AG08396 (cell line): ENCODE results near the gene DHX38.
"Not testable (repeated sequence)": the region's sequence is repeated elsewhere in the genome, so short reads cannot be mapped to it uniquely, and the experiment has no call there.

Experiments used
- DNase-seq: peaks from one replicate; pipeline ENCODE4 v3.0.0; 2012; ENCODE audit warnings: low spot score, mixed read lengths

Gene DHX38

GRCh38 chr16:72093448-72094265, at the start of gene DHX38, which contains the start of gene TXNL4B:
Gene DHX38 (plus strand): TSS chr16:72093847. CDS start chr16:72096158, 2,311 bp downstream.
Gene TXNL4B (minus strand): TSS chr16:72093620. CDS start chr16:72090749, 2,871 bp downstream.
- DNase-seq: peak; percentile 97

- DNase-seq: no peak
These were observed 49.4 kb upstream of the DHX38 start for GRCh38 chr16:72044296-72044695.

GRCh38 chr16:72044825-72045359, 48.8 kb upstream of the DHX38 start:
- DNase-seq: no peak

- DNase-seq: no peak
These were observed 44.5 kb upstream of the DHX38 start for GRCh38 chr16:72049110-72049509.

GRCh38 chr16:72050769-72051464, 42.7 kb upstream of the DHX38 start:
- DNase-seq: no peak

- DNase-seq: no peak
These were observed 41.8 kb upstream of the DHX38 start for GRCh38 chr16:72051818-72052217.

- DNase-seq: not testable (repeated sequence)
These were observed 39.3 kb upstream of the DHX38 start, which contains the start of gene HP for GRCh38 chr16:72054254-72054847. Gene HP (plus strand): TSS chr16:72054505. CDS start chr16:72054653, 148 bp downstream.

- DNase-seq: no peak
These were observed 37.7 kb upstream of the DHX38 start for GRCh38 chr16:72055911-72056310.

- DNase-seq: not testable (repeated sequence)
These were observed 36.3 kb upstream of the DHX38 start for GRCh38 chr16:72057313-72057712.

- not testable (repeated sequence) for DNase-seq
These were observed 34.6 kb upstream of the DHX38 start for GRCh38 chr16:72059060-72059459.

GRCh38 chr16:72060405-72060804, 33.2 kb upstream of the DHX38 start:
- DNase-seq: no peak

GRCh38 chr16:72061564-72061963, 32.1 kb upstream of the DHX38 start:
- DNase-seq: no peak

GRCh38 chr16:72064361-72064894, 29.2 kb upstream of the DHX38 start:
- DNase-seq: no peak

- peak; percentile 16 for DNase-seq
These were observed 26.9 kb upstream of the DHX38 start for GRCh38 chr16:72066747-72067146.

GRCh38 chr16:72068930-72069329, 24.7 kb upstream of the DHX38 start:
- DNase-seq: no peak

GRCh38 chr16:72072514-72073342, 20.9 kb upstream of the DHX38 start:
- no peak for DNase-seq

- no peak for DNase-seq
These were observed 20.0 kb upstream of the DHX38 start for GRCh38 chr16:72073560-72074230.

GRCh38 chr16:72075067-72075466, 18.6 kb upstream of the DHX38 start:
- not testable (repeated sequence) for DNase-seq

- DNase-seq: not testable (repeated sequence)
These were observed 16.5 kb upstream of the DHX38 start for GRCh38 chr16:72076991-72077706.
